NCI-H1694 treated with DMSO at 0.1 percent for 48 hours (cell line): ENCODE data around the gene ERBB4.
"Not testable (repeated sequence)": the region's sequence is repeated elsewhere in the genome, so short reads cannot be mapped to it uniquely, and the experiment has no call there.

ENCODE experiments used
- DNase-seq: peaks from one replicate; lab custom pipeline; 2025; lab: John Stamatoyannopoulos, UW

The ERBB4 gene

DNA sequence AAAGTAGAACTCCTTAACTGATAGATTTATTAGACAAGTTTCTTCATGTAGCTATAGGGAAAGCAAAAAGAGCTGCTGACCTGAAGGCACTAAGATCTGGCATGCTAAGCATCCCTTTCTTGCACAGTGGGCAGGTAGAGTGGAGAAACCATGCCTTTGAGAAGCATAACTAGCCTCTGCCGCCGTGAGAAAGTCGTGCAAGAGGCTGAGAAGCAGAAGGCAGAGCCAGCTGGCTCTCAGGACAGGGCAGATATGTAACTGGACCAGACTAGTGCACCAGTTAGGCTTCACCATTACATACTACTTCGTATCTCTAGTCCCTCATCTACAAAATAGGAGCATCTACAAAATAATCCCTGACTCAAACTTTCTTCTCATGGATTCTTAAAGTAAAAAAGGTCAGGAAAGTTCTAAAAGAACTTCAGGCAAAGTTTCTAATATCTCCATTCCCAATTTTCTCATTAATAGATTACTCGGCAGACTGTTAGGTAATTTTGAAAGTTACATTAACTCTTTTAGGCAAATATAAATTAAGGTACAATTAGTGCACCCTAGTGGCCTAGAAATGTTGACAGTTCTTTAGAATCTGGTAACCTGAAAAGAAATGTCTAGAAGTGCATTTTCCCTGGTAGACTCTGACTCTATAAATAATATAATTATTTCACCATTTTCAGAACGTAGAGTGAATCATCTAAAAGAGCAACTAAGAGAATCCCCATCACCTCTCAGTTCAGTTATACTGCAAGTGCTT lies 10.3 kb downstream of the ERBB4 start:
- no peak for DNase-seq

GRCh38 chr2:212526059-212526458 lies 12.5 kb downstream of the ERBB4 start:
- DNase-seq, result no peak

DNA sequence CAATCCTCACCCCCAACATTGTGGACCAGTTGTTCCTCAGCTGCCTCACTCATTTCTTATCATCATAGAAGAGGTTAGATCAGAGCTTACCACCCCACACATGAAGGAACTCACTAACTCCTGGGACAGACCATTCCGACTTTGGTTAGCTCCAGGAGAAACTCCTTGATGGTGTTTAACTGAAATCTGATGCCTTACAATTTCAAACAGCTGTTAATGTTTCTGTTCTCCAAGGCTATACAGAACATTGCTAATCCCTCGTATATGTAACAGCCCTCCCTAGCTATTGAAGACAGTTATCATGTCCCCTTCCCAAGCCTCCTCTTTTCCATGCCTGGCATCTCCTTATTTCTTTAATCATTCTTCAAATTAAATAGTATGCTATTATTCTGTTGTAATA lies 14.8 kb downstream of the ERBB4 start:
- no peak for DNase-seq

DNA sequence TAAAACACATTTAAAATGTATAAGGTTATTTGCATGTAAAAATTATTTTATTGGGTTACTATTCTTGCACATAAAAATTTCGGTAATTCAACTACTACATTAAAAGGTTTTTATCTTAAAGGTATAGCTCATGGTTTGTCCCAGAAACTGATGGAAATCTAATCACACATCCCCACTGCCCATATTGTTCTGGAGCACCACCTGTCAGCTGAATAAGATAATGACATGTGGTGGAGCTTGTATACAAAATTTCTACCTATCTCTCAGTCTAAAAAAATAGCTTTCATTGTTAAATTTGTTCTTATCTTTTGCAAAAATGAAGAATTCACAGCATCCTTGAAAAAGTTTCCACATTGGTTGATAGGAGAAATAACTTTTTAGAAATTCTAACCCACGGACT lies 18.3 kb downstream of the ERBB4 start:
- peak; percentile 67 for DNase-seq

DNA sequence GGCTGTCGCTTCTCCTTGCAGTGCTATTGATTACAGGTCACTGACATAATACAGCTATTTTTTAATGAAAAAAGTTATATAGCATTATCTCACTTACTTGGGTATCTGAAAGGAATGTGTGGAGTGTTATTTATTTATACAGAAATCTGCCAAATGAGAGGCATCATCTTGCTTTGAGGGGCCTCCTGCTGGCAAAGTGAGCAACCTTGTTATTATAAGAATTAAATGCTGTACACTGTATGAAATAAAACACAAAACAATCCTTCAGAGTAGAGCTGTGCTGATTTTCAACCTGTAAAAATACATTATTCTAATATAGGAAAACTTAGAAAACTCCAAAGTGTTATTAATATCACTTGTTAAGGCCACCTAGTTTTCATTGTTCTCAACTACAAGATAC lies 20.9 kb downstream of the ERBB4 start:
- DNase-seq, result no peak

- DNase-seq, result no peak
Measured at GRCh38 chr2:212505586-212505985, 33.0 kb downstream of the ERBB4 start.

- DNase-seq, result no peak
Measured at GRCh38 chr2:212495046-212495445, 43.6 kb downstream of the ERBB4 start.

DNA sequence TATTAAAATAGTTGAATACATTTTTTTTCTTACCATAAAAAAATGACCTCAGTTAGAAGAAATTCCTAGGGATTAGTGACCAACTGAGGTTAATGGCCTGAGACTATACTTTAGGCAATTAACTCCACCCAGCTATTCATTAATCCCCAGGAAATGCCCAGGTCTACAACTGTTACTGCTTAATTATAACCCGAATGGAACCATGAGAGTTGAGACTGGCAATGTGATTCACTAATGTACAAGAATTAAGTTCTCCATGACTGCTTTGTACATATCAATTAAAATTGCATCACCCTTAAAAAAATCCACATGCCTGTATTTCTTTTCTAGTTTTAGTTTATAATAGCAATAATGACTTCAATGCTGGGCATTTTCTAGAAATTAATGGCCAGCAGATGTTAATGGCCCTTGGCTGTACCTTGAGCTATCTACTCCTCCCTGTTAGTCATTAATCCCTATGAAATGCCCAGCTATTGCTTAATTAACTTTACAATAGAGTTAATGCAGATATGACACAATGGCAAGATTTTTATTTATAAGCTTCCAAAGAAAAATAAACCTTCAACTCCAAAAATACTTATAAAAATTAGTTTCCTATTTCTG lies 44.1 kb downstream of the ERBB4 start:
- no peak for DNase-seq

DNA sequence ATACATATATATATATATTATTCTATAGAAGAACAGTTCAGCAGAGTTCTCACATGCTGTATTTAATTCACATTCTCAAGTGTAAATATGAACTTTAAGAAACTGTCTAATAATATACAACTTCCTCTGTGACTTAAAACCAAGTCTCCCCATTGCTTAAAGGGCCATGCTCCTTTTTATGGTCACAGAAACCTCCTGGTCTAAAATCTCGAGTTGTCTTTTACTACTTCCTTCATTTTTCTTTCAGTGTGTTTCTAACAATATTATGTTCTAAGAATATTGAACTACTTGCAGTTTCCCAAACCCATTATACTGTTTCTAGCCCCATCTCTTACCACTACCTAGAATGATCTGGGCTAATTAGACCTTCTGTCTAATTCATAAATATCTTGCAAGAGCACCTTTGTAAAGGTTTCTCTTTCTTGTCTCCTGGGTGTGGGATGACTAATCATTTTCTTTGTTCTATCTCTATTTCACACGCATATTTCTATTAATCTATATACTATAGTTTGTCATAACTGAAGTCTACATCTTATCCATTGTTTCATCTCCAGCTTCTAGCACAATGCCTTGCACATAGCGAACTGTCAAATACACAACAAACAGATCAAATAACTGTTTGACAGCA lies 48.8 kb downstream of the ERBB4 start:
- no peak for DNase-seq

- no peak for DNase-seq
Measured at GRCh38 chr2:212488611-212489010, 50.0 kb downstream of the ERBB4 start.

DNA sequence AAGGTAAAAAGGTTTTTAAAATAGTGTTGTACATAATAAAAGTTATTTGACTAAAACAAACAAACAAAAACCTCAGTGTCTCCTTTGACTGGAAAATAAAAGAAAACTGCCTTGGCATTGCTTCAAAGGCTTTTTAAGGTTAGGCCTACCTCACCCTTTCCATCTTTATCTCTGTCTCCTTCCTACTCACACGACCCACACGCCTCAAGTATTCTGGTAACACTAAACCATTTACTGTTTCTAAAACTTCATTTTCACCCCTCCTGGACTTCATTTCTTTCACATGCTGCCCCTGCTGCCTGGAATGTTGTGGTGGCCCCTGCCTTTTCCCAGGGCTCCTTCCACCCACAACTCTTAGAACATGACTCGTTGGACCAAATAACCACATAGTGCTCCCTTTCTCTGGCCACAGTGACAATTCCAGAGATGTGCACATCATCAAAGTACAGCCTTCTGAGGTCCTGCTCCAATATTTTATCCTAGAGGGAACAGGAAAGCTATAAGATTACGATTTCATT lies 54.0 kb downstream of the ERBB4 start:
- DNase-seq, result no peak

DNA sequence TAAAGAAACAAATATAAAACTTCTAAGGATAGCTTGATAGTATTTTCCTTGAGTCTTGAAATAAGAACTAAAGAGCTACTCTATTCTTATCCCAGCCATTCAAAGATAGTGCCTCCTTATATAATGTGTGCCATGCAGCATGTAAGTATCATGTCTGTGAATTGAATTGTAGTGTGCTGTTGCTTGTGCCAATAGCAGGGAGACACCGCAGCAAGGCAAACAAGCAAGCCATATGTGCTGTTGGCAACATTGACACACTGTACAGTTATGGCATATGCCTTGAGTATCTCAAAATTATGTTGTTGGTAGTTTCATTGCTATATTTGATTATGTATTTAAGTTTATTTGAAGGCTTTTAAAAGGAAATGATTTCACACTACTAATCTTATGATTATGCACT lies 58.2 kb downstream of the ERBB4 start:
- peak; percentile 97 for DNase-seq

GRCh38 chr2:212477571-212477970 lies 61.0 kb downstream of the ERBB4 start:
- DNase-seq, result peak; percentile 98

GRCh38 chr2:212473211-212473610 lies 65.4 kb downstream of the ERBB4 start:
- DNase-seq, result no peak

DNA sequence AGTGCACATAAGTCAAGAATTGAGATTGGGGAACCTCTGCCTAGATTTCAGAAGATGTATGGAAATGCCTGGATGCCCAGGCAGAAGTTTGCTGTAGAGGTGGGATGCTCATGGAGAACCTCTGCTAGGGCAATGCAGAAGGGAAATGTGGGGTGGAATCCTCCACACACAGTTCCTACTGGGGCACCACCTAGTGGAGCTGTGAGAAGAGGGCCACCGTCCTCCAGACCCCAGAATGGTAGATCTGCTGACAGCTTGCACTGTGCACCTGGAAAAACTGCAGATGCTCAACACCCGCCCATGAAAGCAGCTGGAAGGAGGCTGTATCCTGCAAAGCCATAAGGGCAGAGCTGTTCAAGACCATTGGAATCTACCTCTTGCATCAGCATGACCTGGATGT lies 71.1 kb downstream of the ERBB4 start:
- not testable (repeated sequence) for DNase-seq

- no peak for DNase-seq
Measured at GRCh38 chr2:212465456-212465855, 73.1 kb downstream of the ERBB4 start.

DNA sequence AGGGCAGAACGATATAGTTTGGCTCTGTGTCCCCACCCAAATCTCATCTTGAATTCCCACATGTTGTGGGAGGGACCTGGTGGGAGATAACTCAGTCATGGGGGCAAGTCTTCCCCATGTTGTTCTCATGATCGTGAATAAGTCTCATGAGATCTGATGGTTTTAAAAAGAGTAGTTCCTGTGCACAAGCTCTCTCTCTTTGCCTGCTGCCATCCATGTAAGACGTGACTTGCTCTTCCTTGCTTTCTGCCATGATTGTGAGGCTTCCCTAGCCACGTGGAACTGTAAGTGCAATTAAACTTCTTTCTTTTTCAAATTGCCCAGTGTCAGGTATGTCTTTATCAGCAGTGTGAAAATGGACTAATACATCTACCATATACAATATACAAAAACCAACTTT lies 76.9 kb downstream of the ERBB4 start:
- DNase-seq, result not testable (repeated sequence)

- DNase-seq, result no peak
Measured at GRCh38 chr2:212454149-212454548, 84.5 kb downstream of the ERBB4 start.

- no peak for DNase-seq
Measured at GRCh38 chr2:212451786-212452231, 86.8 kb downstream of the ERBB4 start.

- no peak for DNase-seq
Measured at GRCh38 chr2:212448698-212449097, 89.9 kb downstream of the ERBB4 start.

- no peak for DNase-seq
Measured at GRCh38 chr2:212441821-212442220, 96.8 kb downstream of the ERBB4 start.

- no peak for DNase-seq
Measured at GRCh38 chr2:212441141-212441540, 97.5 kb downstream of the ERBB4 start.
